ENCODE results near the gene MPPED2. TPM values are rescaled to one million over a fixed set of nuclear protein-coding genes. Genes with fewer than 3 reads are reported as not detected.

MPPED2 gene
- total RNA-seq, 1 donor from 2014 or later: 7.8 TPM

GRCh38 chr11:30451167-30451566 lies 135.0 kb downstream of the MPPED2 start:
- DNase-seq: no peak

- DNase-seq: no peak
These were observed 139.0 kb downstream of the MPPED2 start for GRCh38 chr11:30447058-30447640.

GRCh38 chr11:30446520-30446919 lies 139.6 kb downstream of the MPPED2 start:
- DNase-seq: no peak

GRCh38 chr11:30445056-30445455 lies 141.1 kb downstream of the MPPED2 start:
- DNase-seq: no peak

- no peak for DNase-seq
These were observed 145.6 kb downstream of the MPPED2 start for GRCh38 chr11:30440510-30440909.

GRCh38 chr11:30436801-30437200 lies 149.4 kb downstream of the MPPED2 start:
- no peak for DNase-seq

- DNase-seq: no peak
These were observed 150.7 kb downstream of the MPPED2 start for GRCh38 chr11:30435488-30435887.

GRCh38 chr11:30434901-30435300 lies 151.3 kb downstream of the MPPED2 start:
- DNase-seq: no peak

GRCh38 chr11:30433831-30434230 lies 152.3 kb downstream of the MPPED2 start:
- no peak for DNase-seq

- no peak for DNase-seq
These were observed 153.4 kb downstream of the MPPED2 start for GRCh38 chr11:30432716-30433115.

- peak; percentile 50 for DNase-seq
These were observed 154.0 kb downstream of the MPPED2 start for GRCh38 chr11:30432178-30432577.

- DNase-seq: no peak
These were observed 154.9 kb downstream of the MPPED2 start for GRCh38 chr11:30431127-30431814.

- DNase-seq: no peak
These were observed 156.6 kb downstream of the MPPED2 start for GRCh38 chr11:30429550-30429949.

- DNase-seq: no peak
These were observed 159.4 kb downstream of the MPPED2 start for GRCh38 chr11:30426781-30427180.

- peak; percentile 90 for DNase-seq
These were observed 161.3 kb downstream of the MPPED2 start for GRCh38 chr11:30424844-30425243.

- DNase-seq: no peak
These were observed 161.8 kb downstream of the MPPED2 start for GRCh38 chr11:30424321-30424720.

GRCh38 chr11:30423886-30424285 lies 162.3 kb downstream of the MPPED2 start:
- peak; percentile 26 for DNase-seq

- peak; percentile 38 for DNase-seq
These were observed 162.9 kb downstream of the MPPED2 start for GRCh38 chr11:30423279-30423648.

GRCh38 chr11:30422447-30423278 lies 163.5 kb downstream of the MPPED2 start:
- DNase-seq: peak; percentile 60

GRCh38 chr11:30420233-30420787 lies 165.8 kb downstream of the MPPED2 start:
- DNase-seq: no peak

- DNase-seq: no peak
These were observed 171.3 kb downstream of the MPPED2 start for GRCh38 chr11:30414806-30415205.

GRCh38 chr11:30414244-30414643 lies 171.9 kb downstream of the MPPED2 start:
- no peak for DNase-seq

- DNase-seq: no peak
These were observed 173.6 kb downstream of the MPPED2 start for GRCh38 chr11:30412509-30412908.

Measured in tongue (tissue), 2 donors.